H4 (cell line): Measurements from ENCODE around the gene SIRT1. TPM values are rescaled to one million over a fixed set of nuclear protein-coding genes. Genes with fewer than 3 reads are reported as not detected.
"Not testable (repeated sequence)": the region's sequence is repeated elsewhere in the genome, so short reads cannot be mapped to it uniquely, and the experiment has no call there.

Experiments
- DNase-seq: peaks from one replicate; pipeline ENCODE4 v3.0.0-alpha.2; 2015; ENCODE audit warnings: low spot score
- total RNA-seq: library from RNA; depleted of rRNA; stranded (reverse); fragments of >200 nt; shearing (Covaris generic); gene quantifications from 2 replicates; pipeline ENCODE4 v1.2.3, GENCODE V29; 2014

The SIRT1 gene
- total RNA-seq, 1 experiment from 2014 or later = 14.0 TPM

DNA sequence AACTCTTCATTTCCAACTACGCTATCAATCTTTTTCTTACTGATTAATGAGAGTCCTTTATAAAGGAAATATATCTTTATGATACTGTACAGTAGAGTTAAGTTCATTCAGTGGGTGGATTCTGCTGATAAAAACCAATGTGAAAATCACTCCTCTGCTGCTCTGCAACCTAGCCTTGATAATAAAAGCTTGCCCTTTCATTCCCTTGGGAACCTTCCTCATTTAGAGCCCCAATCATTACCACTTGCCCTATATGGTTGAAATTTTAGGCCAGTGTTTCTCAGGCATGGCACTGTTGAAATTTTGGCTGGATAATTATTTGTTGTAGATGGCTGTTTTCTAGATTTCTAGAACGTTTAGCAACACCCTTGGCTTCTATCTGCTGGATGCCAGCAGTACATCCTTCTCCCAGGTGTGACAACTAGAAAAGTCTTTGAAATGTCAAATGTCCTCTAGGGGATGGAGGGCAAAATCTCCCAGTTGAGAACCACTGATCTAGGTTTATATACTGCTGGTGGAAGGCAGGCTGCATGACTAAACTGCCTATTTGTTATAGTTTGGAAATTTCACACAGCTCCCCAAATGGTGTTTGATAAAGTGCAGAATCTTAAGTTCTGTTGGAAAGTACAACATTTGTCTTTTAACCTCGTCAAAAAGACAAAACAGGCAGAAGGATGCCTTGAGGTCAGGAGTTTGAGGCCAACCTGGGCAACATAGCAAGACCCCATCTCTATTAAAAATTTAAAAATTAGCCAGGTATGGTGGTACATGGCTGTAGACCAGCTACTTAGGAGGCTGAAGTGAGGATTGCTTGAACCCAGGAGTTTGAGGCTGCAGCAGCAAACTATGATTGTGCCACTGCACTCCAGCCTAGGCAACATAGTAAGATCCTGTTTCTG, 8.9 kb upstream of the SIRT1 start:
- no peak for DNase-seq

DNA sequence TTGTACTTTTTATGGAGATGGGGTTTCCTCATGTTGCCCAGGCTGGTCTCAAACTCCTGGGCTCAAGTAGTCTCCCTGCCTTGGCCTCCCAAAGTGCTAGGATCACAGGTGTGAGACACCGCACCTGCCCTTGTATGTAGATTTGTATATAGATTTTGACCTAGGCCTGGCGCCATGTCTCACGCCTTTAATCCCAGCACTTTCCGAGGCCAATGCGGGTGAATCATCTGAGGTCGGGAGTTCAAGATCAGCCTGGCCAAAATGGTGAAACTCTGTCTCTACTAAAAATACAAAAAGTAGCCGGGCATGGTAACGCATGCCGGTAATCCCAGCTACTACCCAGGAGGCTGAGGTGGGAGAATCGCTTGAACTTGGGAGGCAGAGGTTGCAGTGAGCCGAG, 7.0 kb upstream of the SIRT1 start:
- not testable (repeated sequence) for DNase-seq

DNA sequence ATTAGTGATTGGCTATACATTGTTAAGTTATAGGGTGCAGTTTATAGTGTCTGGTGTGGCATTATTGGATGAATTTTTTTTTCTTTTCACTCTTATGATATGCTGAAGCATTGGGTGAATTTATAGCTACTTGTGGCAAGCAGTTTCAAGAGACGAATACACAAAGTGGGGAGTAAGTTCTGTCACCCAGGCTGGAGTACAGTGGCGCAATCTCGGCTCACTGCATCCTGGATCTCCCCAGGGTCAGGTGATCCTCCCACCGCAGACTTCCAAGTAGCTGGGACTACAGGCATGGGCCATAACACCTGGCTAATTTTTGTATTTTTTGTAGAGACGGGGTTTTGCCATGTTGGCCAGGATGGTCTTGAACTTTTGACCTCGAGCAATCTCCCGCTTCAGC, 6.3 kb upstream of the SIRT1 start:
- no peak for DNase-seq

DNA sequence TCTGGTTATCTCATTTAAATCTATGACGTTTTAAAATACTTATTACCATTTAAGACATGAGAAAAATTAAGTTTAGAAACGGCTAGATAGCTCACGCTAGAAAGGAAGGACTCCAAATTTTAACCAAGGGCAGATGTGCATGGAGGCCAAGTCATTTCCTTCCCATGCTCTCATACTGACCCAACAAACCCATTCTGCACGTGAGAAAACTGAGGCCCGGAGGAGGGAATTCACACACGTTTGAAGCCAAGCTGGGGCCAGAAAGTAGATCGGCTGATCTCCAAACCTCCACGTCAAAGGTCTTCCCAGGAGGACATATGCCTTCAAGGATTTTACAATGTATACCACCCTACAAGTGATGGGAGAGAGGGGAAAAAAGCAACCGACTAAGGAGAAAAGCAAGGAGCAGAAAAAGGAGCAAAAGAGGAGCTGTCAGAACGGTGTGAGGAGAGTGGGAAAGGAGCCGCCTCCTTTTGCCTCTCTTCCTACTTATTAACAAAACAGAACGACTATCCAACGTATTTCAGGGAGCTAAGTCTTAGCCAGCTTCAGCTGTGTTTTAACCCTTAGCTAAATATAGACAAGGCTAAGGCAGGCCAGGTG, 645 bp upstream of the SIRT1 start:
- no peak for DNase-seq

DNA sequence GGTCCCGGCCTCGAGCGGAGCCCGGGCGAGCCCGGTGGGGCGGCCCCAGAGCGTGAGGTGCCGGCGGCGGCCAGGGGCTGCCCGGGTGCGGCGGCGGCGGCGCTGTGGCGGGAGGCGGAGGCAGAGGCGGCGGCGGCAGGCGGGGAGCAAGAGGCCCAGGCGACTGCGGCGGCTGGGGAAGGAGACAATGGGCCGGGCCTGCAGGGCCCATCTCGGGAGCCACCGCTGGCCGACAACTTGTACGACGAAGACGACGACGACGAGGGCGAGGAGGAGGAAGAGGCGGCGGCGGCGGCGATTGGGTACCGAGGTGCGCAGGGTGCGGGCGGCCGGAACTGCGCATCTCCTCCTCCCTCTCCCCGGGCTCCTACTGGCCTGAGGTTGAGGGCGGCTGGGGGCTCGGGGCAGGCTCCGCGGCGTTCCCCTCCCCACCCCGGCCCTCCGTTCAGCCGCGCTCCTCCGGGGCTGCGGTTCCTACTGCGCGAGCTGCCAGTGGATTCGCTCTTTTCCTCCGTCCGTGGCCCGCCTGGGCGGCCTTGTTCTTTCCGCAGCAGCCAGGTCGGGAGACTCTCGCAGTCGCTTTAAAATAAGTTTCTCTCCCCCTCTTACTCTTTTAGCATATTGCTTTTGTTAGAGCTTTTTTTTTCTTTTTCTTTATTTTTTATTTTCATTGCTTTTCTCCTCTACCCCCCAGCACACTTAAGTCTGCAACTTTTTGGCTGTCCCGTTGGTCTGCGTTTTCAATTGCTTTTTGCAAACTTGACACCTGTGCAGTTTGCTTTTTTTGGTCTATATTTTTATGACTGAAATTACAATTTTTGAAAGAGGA, 600 bp downstream of the SIRT1 start:
- DNase-seq = peak; percentile 48

DNA sequence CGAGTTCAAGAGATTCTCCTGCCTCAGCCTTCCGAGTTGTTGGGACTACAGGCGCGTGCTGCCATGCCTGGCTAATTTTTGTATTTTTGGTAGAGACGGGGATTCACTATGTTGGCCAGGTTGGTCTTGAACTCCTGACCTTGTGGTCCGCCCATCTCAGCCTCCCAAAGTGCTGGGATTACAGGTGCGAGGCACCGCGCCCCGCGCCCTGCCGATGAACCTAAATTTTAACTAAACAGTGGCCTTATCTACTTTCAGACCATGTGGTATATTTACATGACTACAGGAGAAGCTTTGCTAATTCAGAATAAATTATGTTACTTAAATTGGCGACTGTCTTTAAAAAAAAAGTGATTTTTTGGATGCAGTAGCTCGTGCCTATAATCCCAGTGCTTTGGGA, 9.2 kb downstream of the SIRT1 start:
- DNase-seq = no peak

DNA sequence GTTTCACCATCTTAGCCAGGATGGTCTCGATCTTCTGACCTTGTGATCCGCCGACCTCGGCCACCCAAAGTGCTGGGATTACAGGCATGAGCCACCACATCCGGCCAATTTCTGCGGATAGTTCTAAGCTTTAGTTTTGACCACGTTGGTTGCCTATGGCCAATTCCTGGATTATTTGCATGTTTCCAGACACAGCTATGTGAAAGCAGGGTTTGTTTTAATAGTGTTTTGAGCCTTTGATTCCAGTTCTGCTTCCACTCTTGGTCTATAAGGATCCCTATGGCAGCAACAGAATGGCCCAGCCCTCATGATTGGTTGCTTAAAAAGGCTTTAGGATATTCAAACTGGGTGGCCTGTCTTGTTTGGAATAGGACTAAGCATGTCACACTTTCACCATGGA, 19.1 kb downstream of the SIRT1 start:
- DNase-seq = no peak

DNA sequence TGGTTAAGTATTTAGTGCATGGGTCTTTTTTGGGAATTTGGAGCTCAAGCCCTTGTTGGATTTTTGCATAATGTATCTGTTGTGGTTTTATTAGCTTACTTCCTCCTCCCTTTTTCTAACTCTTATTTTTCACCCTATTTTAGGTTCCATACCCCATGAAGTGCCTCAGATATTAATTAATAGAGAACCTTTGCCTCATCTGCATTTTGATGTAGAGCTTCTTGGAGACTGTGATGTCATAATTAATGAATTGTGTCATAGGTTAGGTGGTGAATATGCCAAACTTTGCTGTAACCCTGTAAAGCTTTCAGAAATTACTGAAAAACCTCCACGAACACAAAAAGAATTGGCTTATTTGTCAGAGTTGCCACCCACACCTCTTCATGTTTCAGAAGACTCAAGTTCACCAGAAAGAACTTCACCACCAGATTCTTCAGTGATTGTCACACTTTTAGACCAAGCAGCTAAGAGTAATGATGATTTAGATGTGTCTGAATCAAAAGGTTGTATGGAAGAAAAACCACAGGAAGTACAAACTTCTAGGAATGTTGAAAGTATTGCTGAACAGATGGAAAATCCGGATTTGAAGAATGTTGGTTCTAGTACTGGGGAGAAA, 28.0 kb downstream of the SIRT1 start:
- DNase-seq = no peak

DNA sequence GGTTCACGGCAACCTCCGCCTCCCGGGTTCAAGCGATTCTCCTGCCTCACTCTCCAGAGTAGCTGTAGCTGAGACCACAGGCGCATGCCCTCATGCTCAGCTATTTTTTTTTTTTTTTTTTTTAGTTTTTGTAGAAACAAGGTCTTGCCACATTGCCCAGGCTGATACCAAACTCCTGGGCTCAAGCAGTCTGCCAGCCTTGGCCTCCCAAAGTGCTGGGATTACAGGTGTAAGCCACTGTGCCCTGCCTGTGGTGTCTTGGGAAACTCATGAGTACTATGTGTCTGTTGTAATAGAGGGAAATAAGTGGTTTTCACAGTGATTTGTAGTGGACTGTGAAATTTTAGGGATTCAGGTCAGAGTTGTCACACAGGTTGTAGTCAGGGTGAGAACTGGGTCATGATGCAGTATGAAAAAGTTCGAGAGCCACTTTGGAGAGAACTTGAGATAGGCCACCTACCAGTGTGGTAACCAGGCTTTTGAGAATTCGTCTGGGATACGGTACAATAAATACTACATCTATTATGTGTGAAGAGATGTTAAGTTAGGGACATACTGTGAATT, 30.4 kb downstream of the SIRT1 start:
- no peak for DNase-seq

DNA sequence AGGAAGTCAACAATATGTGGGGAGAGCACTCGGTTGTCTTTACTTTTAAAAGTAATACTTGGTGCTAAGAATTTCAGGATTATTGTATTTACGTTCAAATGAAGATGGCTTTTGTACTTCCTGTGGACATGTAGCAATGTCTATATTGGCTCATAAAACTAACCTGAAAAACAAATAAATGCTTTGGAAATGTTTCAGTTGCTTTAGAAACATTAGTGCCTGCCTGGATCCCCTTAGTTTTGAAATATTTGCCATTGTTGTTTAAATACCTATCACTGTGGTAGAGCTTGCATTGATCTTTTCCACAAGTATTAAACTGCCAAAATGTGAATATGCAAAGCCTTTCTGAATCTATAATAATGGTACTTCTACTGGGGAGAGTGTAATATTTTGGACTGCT, 32.7 kb downstream of the SIRT1 start:
- DNase-seq = no peak

DNA sequence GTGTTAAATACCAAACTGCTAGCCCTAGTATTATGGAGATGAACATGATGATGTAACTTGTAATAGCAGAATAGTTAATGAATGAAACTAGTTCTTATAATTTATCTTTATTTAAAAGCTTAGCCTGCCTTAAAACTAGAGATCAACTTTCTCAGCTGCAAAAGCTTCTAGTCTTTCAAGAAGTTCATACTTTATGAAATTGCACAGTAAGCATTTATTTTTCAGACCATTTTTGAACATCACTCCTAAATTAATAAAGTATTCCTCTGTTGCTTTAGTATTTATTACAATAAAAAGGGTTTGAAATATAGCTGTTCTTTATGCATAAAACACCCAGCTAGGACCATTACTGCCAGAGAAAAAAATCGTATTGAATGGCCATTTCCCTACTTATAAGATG, 33.2 kb downstream of the SIRT1 start:
- DNase-seq = no peak

DNA sequence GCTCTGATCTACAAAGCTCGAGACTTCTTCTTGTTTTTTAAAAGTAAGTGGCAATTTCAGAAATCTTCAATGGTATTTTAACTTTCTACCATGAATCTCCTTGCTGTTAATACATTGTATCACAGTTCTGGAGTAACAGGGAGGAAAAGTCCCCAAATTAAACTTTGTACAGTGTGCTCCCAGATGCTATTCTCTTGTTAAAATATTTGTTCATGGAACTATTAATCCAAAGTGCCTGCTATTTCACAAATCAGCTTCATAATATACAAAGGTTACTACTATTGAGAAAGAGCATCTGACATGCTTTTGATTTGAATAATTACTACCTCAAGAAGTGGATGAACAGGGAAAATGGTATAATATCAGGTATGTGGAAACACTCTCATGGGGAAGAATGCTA, 36.6 kb downstream of the SIRT1 start:
- DNase-seq = no peak

DNA sequence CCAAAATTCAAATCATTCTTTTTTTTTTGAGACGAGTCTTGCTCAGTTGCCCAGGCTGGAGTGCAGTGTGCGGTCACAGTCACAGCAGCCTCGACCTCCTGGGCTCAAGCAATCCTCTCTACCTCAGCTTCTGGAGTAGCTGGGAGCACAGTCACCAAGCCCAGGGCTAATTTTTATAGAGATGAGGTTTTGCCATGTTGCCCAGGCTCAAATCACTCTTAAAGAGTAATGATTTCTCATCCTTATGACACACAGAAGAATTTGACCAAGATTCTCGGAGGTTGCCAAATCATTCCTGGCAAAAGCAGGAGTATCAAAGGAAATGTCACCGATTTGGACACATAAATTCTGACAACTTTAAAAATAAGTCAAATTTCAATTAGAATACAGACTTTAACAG, 39.1 kb downstream of the SIRT1 start:
- DNase-seq = no peak

DNA sequence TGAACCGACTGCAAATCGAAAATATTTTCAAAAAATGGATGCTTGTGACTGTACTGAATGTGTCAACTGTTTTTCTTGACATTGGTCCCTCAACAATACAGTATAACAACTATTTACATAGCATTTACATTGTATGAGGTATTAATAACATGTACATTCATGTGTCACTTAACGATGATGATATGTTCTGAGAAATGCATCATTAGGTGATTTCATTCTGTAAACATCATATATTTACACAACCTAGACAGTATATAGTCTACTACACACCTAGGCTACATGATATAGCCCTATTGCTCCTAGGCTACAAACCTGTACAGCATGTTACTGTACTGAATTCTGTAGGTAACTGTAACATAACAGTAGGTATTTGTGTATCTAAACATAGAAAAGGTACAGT, 39.7 kb downstream of the SIRT1 start:
- no peak for DNase-seq

DNA sequence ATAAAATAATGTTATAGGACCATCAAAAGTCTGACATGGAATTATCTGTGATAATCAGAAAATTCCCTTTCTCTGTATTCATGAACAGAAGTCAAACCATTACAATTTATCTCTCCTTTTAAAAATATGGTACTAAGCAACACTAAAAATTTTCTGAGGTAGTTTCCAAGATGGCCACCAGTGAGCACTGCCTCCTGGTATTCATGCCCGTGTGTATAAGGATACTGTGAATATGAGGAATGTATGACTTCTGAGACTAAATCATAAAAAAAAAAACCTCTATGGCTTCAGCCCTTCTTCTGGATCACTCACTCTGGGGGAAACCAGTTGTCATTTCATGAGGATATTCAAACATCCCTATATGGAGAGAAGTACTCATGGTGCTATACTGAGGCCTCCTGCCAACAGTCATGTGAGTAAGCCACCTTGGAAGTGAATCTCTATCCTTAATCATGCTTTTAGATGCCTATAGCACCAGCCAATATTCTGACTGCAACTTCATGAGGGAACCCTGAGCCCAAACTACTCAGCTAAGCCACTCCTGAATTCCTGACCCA, 41.1 kb downstream of the SIRT1 start:
- DNase-seq = no peak

DNA sequence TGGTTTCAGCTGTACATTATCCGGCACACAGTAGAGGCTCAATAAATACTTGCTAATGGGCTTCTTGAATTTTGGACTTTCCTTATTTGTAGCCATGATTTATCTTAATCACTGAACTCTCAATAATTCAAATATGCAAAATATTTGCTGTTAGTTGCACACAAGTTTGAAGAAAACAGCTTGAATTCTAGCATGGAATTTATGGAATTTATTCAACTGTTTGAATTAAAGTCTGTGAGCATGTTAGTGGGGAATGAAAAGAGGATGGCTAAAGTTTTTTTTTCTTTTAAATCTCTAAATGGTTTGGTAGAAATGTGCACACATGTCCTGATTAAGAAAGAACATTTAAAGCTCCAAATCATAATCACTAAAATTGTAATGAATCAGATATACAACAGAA, 42.5 kb downstream of the SIRT1 start:
- DNase-seq = no peak

DNA sequence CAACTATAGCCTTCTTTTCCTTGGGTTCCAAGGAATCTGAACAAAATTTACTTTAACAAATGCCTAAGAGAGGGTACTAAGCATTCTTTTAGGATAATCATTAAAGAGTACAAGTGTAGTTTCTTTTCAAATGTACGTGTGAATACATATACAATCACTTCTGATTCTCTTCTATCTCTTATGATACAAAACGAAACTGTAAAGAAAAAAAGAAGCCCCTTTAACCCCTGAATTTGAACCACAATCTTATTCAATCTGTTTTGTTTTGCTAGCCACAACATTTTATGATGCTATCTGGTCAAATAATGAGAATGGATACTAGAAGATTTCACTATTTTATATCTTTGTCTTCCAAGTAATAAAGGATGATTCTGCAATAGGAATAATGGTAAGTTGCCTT, 48.7 kb downstream of the SIRT1 start:
- DNase-seq = no peak

DNA sequence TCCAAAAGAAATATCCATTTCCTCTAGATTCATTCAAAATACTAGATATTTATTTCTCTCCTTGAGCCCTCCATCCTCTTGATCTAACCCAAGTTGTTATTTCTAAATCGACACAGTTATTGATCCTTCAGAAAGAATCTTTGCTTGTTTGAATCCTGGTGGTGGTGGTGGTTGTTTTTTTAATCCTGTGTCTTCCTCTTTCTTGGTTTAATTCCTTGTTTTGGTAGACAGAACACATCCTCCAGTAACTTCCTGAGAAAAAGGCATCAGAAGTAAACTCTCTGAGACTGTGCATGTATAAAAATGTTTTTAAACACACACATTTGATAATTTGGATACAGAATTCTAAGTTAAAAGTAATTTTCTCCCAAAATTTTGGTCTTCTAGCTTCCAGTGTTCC, 49.9 kb downstream of the SIRT1 start:
- DNase-seq = no peak

DNA sequence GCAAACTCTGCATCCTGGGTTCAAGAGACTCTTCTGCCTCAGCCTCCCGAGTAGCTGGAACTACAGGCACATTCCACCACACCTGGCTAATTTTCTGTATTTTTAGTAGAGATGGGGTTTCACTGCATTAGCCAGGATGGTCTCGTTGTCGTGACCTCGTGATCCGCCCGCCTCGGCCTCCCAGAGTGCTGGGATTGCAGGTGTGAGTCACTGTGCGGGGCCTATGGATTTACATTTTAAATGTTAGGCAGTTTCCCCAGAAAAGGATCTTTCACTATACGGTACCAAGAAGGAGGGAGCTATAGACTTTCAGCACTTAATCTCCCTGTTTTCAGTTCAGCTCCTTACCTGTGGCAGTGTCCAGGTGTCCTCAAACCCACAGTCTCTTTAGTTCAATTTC, 50.8 kb downstream of the SIRT1 start:
- DNase-seq = no peak

DNA sequence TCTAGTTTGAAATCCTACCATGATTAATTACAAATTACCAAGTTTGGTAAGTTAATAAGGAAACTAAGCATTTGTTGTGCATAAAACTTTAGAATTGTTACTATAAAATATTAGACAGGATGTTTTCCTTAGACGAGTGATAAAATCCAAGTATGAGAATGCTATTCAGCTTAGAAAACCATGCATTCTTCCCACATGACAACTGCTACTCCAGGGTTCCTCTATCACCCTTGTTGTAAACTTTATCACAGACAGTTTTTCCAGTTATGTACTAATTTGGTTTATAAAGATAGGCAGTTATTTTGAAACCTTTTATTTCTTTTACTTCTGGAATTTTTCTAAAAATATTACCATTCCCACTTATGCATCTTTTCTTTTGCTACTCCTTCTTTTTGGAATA, 52.0 kb downstream of the SIRT1 start:
- no peak for DNase-seq

DNA sequence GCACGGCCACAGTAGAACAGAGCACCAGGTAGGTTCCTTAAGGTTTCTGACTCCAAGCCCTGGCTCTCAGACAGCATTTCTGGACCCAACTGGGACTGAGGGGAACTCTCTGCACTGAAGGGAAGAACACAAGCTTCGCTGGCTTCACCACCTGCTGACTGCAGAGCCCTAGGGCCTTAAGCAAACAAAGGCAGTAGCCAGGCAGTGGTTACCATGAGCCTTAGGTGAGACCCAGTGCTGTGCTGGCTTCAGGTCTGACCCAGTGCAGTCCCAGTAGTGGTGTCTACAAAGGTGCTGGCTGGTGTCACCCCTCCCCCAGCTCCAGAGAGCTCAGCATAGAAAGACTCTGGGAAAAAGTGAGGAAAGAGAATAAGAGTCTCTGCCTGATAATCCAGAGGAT, 59.5 kb downstream of the SIRT1 start:
- no peak for DNase-seq

DNA sequence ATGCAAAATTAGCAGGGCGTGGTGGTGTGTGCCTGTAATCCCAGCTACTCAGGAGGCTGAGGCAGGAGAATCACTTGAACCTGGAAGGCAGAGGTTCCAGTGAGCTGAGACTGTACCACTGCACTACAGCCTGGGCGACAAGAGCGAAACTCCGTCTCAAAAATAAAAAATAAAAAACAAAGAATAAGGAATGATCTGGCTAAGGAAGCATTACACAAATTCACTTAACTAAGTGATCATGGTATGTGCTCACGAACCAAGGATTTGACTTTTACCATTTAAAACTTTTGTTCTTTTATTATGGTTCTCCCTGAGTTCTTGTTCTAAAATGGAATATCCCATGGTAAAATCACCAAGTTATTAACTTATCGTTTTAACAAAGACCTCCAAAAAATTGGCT, 71.2 kb downstream of the SIRT1 start:
- no peak for DNase-seq
